ENCODE results near the gene RBBP4.
A peak's percentile ranks its signal among the peaks of the same experiment; 100 is the strongest.
"Not testable (repeated sequence)": the region's sequence is repeated elsewhere in the genome, so short reads cannot be mapped to it uniquely, and the experiment has no call there.

Gene RBBP4

GRCh38 chr1:32650752-32651460 is at the start of gene RBBP4:
RBBP4 (plus strand) TSS chr1:32651208; CDS start chr1:32651307, 99 bp downstream.
- DNase-seq, result peak; percentile 99

DNA sequence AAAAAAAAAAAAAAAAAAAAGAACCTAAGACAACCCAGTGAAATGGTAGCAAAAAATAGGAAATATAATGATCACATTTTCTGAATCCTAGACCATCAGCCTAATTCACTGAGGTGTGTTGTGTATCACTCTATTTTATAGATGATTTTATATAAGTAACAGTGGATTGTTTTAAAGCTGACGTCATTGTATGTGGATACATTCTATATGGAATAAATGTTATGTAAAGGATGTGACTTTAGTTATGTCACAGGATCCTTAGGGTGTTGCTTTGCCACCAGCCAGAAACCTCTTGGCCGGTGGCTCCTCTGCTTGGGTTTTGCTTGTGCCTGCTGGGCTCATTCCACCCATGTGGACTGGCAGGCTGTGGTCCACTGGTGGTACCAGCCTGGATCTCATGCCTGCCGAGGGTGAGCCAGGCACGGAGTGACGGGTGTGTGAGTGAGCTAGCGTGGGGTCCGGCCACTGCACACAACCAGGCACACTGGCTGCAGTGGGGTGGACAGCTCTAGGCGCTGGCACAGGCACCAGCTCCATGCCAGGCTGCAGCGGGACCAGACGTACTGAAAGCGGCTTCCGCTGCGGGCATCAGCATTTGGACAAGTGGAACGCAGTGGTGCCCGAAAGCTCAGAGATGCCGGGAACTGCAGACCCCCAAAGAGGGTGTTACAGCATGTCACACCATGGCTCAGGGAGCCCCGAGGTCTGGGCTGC is 45.1 kb upstream of the RBBP4 start:
- no peak for DNase-seq

- no peak for DNase-seq
Observed at GRCh38 chr1:32606565-32607371, 44.2 kb upstream of the RBBP4 start.

DNA sequence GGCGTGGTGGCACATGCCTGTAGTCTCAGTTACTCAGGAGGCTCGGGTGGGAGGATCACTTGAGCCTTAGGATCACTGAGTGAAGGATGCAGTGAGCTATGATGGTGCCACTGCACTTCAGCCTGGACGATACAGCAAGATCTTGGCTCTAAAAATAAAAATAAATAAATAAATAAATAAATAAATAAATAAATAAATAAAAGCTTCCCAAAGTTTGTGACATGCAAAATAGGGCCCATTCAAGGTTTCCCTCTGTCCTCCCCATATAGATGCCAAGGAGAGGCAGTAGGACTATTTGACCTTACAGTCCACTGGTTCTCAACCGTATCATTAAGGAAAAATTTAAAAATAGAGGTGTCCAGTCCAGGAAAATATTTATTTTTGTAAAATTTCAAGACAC is 41.8 kb upstream of the RBBP4 start:
- DNase-seq, result no peak

DNA sequence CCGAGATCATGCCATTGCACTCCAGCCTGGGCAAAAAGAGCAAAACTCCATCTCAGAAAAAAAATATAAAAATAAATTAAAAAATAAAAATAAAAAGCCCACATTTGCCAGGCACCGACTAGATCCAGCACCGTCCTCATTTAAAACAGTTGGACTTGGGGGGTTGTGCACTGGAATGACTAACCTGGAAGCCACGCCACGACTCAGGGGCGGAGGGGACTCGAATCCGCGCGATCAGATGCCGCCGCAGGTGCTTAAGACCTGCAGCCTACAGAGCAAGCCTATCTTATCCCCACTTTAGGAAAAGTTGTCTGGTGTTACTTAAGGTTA is 39.2 kb upstream of the RBBP4 start:
- DNase-seq, result no peak

GRCh38 chr1:32612189-32612881 is 38.7 kb upstream of the RBBP4 start:
- DNase-seq, result peak; percentile 43

DNA sequence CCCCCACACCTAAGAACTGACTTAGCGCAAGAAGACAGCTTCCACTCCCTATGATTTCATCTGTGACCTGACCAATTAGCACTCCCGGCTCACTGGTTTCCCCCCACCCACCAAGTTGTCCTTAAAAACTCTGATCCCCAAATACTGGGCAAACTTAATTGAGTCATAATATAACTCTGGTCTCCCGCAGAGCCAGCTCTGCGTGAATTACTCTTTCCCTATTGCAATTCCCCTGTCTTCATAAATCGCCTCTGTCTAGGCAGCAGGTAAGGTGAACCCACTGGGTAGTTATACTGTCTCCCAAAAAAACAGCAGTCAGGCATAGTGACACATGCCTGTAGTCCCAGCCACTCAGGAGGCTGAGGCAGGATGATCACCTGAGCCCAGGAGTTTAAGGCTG is 37.5 kb upstream of the RBBP4 start:
- DNase-seq, result no peak

DNA sequence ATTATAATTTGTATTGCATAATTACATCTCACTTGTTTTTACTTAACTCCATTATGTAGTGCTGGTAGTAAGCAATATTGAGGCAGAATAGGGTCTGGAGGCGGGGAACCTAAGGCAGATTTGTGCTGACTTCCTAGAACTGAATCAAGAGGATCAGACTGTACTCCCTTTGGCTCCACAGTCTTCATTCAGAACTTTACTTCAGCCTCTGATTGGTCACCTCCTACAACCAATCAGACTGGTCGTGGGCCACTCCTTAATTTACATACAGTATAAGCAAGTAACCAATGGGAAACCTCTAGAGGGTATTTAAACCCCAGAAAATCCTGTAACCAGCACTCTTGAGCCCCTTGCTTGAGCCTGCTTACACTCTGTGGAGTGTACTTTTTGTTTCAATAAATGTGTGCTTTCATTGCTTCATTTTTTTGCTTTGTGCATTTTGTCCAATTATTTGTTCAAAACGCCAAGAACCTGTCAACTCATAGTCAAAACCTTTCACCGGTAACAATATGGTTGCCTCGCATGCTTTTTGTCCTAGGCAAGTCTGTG is 32.3 kb upstream of the RBBP4 start:
- DNase-seq, result no peak

DNA sequence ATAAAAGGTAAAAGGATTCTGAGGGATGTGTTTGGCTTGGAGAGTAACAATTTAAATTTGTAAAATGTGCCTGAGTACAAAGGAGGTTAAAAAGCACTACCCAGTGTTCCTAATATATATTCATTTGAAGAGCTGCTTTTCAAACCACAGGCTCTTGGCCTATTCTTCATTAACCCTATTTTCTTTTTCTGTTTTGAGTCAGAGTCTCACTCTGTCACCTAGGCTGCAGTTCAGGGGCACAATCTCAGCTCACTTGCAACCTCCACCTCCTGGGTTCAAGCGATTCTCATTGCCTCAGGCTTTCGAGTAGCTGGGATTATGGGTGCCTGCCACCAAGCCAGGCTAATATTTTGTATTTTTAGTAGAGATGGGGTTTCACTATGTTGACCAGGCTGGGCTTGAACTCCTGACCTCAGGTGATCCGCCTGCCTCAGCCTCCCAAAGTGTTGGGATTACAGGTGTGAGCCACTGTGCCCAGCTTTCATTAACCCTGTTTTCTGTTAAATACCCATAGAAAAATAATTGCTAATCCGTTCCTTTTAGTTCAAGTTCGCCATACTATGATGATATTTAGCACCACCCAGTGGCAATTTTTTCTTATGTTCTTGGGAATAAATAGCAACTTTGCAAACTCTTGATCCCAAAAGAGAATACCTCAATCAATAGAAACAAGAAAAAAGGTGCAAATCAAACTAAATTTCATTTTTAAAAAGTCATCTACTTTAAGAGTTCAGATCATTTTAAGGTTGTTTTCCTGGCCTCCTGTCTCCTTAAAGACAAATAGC is 31.1 kb upstream of the RBBP4 start:
- no peak for DNase-seq

- DNase-seq, result no peak
Observed at GRCh38 chr1:32622205-32622604, 28.8 kb upstream of the RBBP4 start.

GRCh38 chr1:32622806-32623681 is 28.0 kb upstream of the RBBP4 start:
- no peak for DNase-seq

DNA sequence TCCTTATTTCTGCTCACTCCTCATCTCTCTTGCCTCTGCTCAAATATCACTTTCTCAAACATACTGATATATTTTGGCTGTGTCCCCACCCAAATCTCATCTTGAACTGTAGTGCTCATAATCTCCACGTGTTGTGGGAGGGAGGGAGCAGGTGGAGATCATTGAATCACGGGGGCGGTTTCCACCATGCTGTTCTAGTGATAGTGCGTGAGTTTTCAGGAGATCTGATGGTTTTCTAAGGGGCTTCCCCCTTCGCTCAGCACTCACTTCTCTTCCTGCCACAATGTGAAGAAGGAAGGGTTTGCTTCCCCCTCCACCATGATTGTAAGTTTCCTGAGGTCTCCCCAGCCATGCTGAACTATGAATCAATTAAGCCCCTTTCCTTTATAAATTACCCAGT is 27.2 kb upstream of the RBBP4 start:
- DNase-seq, result peak; percentile 4

DNA sequence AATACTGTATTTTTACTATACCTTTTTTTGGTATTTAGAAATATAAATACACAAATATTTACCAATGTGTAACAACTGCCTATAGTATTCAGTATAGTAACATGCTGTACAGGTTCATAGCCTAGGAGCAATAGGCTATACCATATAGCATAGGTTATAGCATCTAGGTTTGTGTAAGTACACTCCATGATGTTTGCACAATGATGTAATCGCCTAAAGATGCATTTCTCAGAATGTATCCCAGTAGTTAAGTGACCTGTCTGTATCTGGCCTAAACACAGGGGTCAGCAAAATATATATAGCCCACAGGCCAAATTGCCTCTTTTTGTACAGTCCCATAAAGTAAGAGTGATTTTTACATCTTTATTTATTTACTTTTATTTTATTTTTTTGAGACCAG is 24.8 kb upstream of the RBBP4 start:
- no peak for DNase-seq

DNA sequence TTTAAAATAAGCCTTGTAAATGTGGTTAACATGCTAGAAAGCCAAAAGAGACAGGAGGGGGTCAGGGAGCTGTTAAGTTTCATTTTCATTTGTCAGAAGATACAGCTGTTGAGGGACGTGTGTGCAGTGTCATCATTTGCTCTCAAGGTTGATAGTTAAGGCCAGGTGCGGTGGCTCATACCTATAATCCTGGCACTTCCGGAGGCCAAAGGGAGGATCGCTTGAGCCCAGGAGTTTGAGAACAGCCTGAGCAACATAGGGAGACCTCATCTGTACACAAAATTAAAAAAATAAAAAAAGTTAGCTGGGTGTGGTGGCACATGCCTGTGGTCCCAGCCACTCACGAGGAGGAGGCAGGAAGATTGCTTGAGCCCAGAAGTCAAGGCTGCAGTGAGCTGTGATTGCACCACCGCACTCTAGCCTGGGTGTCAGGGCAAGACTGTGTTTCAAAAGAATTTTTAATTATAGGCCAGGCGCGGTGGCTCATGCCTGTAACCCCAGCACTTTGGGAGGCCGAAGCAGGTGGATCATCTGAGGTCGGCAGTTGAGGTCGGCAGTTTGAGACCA is 23.3 kb upstream of the RBBP4 start:
- peak; percentile 51 for DNase-seq

- not testable (repeated sequence) for DNase-seq
Observed at GRCh38 chr1:32630173-32630572, 20.8 kb upstream of the RBBP4 start.

DNA sequence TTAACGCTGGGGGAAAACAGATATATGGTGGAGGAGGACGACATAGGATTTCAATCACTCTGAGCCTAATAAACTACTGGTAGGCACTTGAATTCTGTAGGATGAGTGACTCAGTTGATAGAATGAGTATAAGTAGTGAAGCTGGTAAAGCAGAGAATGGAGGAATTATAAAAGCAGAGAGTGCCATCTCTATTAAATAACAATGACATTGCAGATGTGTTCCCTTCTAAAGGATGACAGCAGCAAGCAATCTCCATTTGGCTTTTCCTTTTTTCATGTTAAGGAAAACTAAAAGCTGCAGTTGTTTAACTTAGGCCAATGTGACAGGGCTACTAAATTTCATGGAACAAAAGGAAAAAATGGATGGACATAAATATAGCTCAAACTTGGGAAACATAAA is 18.2 kb upstream of the RBBP4 start:
- no peak for DNase-seq

DNA sequence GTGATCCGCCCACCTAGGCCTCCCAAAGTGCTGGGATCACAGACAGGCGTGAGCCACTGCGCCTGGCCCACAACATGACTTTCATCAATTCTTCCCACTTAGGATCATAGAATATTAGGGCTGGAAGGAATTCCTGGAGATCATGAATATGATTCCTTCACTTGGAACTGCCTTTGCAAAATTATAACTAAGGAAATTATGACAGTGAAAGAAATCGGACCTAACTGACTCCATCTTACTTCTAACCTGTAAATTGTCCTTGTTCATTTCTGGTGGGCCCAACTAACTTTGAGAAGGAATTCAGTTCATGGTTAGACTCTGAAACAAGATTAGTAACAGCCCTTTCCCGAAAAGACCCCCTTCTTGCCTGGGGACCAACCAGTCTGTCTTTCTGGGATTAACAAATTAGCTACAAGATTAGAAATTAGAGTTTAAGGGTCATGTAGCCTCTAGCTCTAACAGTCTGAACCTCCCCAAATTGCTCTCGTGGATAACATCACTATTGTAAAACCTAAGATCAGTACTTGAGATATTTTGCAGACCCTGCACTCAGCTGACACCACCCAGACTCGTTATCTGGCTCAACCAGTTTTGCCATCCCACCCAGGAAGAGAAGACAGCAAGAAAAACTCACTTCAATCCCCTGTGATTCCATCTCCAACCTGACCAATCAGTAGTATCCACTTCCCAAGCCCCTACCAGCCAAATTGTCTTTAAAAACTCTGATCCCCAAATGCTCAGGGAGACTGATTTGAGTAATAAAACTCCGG is 15.3 kb upstream of the RBBP4 start:
- DNase-seq, result no peak

- DNase-seq, result no peak
Observed at GRCh38 chr1:32636914-32637645, 13.9 kb upstream of the RBBP4 start.

GRCh38 chr1:32639489-32640075 is 11.4 kb upstream of the RBBP4 start:
- DNase-seq, result no peak
